H1 (cell line): Measurements from ENCODE around the gene SPPL3. TPM values are rescaled to one million over a fixed set of nuclear protein-coding genes. Genes with fewer than 3 reads are reported as not detected.

Experiments
- CTCF ChIA-PET: fragments of 300-600 bp; sonication (Branson Sonifier 250); formaldehyde crosslinking; loops from one replicate; lab custom pipeline; 2021; ENCODE audit not compliant: partially characterized antibody; lab: Charles Lee
- POLR2A ChIA-PET: fragments of 300-600 bp; sonication (Branson Sonifier 250); formaldehyde crosslinking; loops from one replicate; lab custom pipeline; 2021; ENCODE audit warnings: inconsistent platforms; ENCODE audit not compliant: partially characterized antibody; lab: Charles Lee
- DNase-seq, 2 experiments: peaks; one replicate each; pipeline versions ENCODE4 v3.0.0 to v3.0.0-alpha.2; 2010 to 2022; ENCODE audit warnings: low spot score in 2 of 2, low read depth in 1 of 2, mixed read lengths in 1 of 2
- FAIRE-seq: peaks from 2 replicates; lab custom pipeline; 2011; peaks lifted over from hg19 to GRCh38; lab: Jason Lieb, UNC
- H2AFZ ChIP-seq: 2 replicates; pipeline ENCODE4 v1.8.1; 2012; ENCODE audit warnings: low read length, inconsistent platforms
- H2AK5ac ChIP-seq: 2 replicates; pipeline ENCODE4 v1.6.1; 2013; ENCODE audit warnings: low read depth, low read length
- H2BK120ac ChIP-seq: replicated peaks from 2 replicates; pipeline ENCODE3; 2013; ENCODE audit warnings: low read depth, low read length, inconsistent platforms
- H2BK12ac ChIP-seq: 2 replicates; pipeline ENCODE4 v1.6.1; 2013; ENCODE audit warnings: low read depth, low read length
- H2BK15ac ChIP-seq: 2 replicates; pipeline ENCODE4 v1.6.1; 2013; ENCODE audit warnings: low read length
- H2BK20ac ChIP-seq: 2 replicates; pipeline ENCODE4 v1.6.1; 2013; ENCODE audit warnings: low read length
- H2BK5ac ChIP-seq: 2 replicates; pipeline ENCODE4 v1.6.1; 2013; ENCODE audit warnings: low read depth, low read length
- H3K14ac ChIP-seq: 2 replicates; pipeline ENCODE4 v1.6.1; 2013; ENCODE audit warnings: inconsistent platforms; ENCODE audit not compliant: insufficient read length
- H3K18ac ChIP-seq: 2 replicates; pipeline ENCODE4 v1.6.1; 2013; ENCODE audit warnings: low read length; ENCODE audit errors: extremely low read depth
- H3K23ac ChIP-seq: 2 replicates; pipeline ENCODE4 v1.6.1; 2013; ENCODE audit warnings: inconsistent platforms; ENCODE audit not compliant: insufficient read length
- H3K23me2 ChIP-seq: 2 replicates; pipeline ENCODE4 v1.6.1; 2013; ENCODE audit warnings: low read depth, low read length
- H3K27ac ChIP-seq: 2 replicates; pipeline ENCODE4 v1.6.1; 2011; ENCODE audit warnings: low read depth, low read length, inconsistent platforms
- H3K27me3 ChIP-seq, 4 experiments: replicated peaks in 1 of 4; 1 replicate in 1 of 4; 2 replicates in 3 of 4; pipeline versions ENCODE4 v1.6.1 to v1.8.1; 2011 to 2013; ENCODE audit warnings: low read length in 3 of 4, mild to moderate bottlenecking in 3 of 4, inconsistent platforms in 2 of 4, mixed read lengths in 2 of 4, moderate library complexity in 1 of 4; ENCODE audit not compliant: control insufficient read depth in 3 of 4, insufficient read depth in 3 of 4; ENCODE audit errors: extremely low read depth in 1 of 4
- H3K36me3 ChIP-seq, 4 experiments: 2 replicates each; pipeline versions ENCODE4 v1.6.1 to v1.8.1; 2011 to 2013; ENCODE audit warnings: mild to moderate bottlenecking in 4 of 4, low read length in 3 of 4, moderate library complexity in 2 of 4, control low read depth in 1 of 4, inconsistent platforms in 1 of 4; ENCODE audit not compliant: insufficient read depth in 4 of 4, control insufficient read depth in 2 of 4
- H3K4ac ChIP-seq: replicated peaks from 2 replicates; pipeline ENCODE3; 2013; ENCODE audit warnings: low read length, low read depth, mixed read lengths, inconsistent platforms; ENCODE audit not compliant: insufficient read length
- H3K4me1 ChIP-seq, 4 experiments: replicated peaks in 1 of 4; 1 replicate in 1 of 4; 2 replicates in 3 of 4; pipeline versions ENCODE4 v1.6.1 to v1.8.1; 2011 to 2013; ENCODE audit warnings: low read length in 3 of 4, inconsistent platforms in 2 of 4, mixed read lengths in 1 of 4; ENCODE audit not compliant: insufficient read depth in 4 of 4, control insufficient read depth in 3 of 4
- H3K4me2 ChIP-seq, 2 experiments: 2 replicates each; pipeline versions ENCODE4 v1.6.1 to v1.8.1; 2011 to 2013; ENCODE audit warnings: low read depth in 2 of 2, low read length in 2 of 2, control low read depth in 1 of 2, inconsistent platforms in 1 of 2, mild to moderate bottlenecking in 1 of 2; ENCODE audit not compliant: insufficient read depth in 1 of 2
- H3K4me3 ChIP-seq, 4 experiments: fragments of 200-600, 300-600 bp in 1 of 4; sonication (generic), shearing (Covaris generic), sonication (Bioruptor Twin) in 1 of 4; 2 replicates each; pipeline versions ENCODE4 v1.5.1 to v1.8.1; 2011 to 2016; ENCODE audit warnings: low read length in 4 of 4, low read depth in 3 of 4, control low read depth in 2 of 4, inconsistent platforms in 2 of 4, mild to moderate bottlenecking in 2 of 4, mixed read lengths in 1 of 4, moderate library complexity in 1 of 4; ENCODE audit not compliant: insufficient read depth in 2 of 4; ENCODE audit errors: extremely low read depth in 1 of 4
- H3K56ac ChIP-seq: replicated peaks from 2 replicates; pipeline ENCODE3; 2013; ENCODE audit warnings: low read depth, mild to moderate bottlenecking, mixed read lengths, low read length, inconsistent platforms; ENCODE audit not compliant: insufficient read length
- H3K79me1 ChIP-seq: 2 replicates; pipeline ENCODE4 v1.6.1; 2013; ENCODE audit warnings: low read depth, low read length, control low read depth
- H3K79me2 ChIP-seq, 2 experiments: 2 replicates each; pipeline versions ENCODE4 v1.6.1 to v1.8.1; 2012 to 2013; ENCODE audit warnings: low read length in 2 of 2, mild to moderate bottlenecking in 2 of 2, inconsistent platforms in 1 of 2; ENCODE audit not compliant: insufficient read depth in 2 of 2, control insufficient read depth in 1 of 2
- H3K9ac ChIP-seq, 4 experiments: replicated peaks in 1 of 4; 1 replicate in 1 of 4; 2 replicates in 3 of 4; pipeline versions ENCODE4 v1.6.1 to v1.8.1; 2011 to 2013; ENCODE audit warnings: low read depth in 3 of 4, low read length in 3 of 4, control low read depth in 2 of 4, mild to moderate bottlenecking in 2 of 4, moderate library complexity in 2 of 4, inconsistent platforms in 1 of 4; ENCODE audit errors: extremely low read depth in 1 of 4
- H3K9me3 ChIP-seq, 2 experiments: 2 replicates each; pipeline versions ENCODE4 v1.6.1 to v1.8.1; 2012 to 2013; ENCODE audit warnings: mild to moderate bottlenecking in 2 of 2, moderate library complexity in 2 of 2, control low read depth in 1 of 2, inconsistent platforms in 1 of 2, low read depth in 1 of 2, low read length in 1 of 2, mixed read lengths in 1 of 2; ENCODE audit not compliant: insufficient read depth in 2 of 2
- H4K20me1 ChIP-seq, 2 experiments: replicated peaks in 1 of 2; 2 replicates each; pipeline versions ENCODE3 to v1.8.1; 2011 to 2013; ENCODE audit warnings: inconsistent platforms in 2 of 2, low read length in 2 of 2, mild to moderate bottlenecking in 1 of 2; ENCODE audit not compliant: insufficient read depth in 2 of 2, control insufficient read depth in 1 of 2
- H4K5ac ChIP-seq: 2 replicates; pipeline ENCODE4 v1.6.1; 2013; ENCODE audit warnings: low read length, low read depth, mixed read lengths, inconsistent platforms; ENCODE audit not compliant: insufficient read length
- H4K8ac ChIP-seq: 2 replicates; pipeline ENCODE4 v1.8.0; 2013; ENCODE audit warnings: mild to moderate bottlenecking, moderate library complexity, low read length, inconsistent platforms; ENCODE audit not compliant: insufficient read depth; ENCODE audit errors: extremely low read depth
- H4K91ac ChIP-seq: replicated peaks from 2 replicates; pipeline ENCODE3; 2013; ENCODE audit warnings: low read length, mixed read lengths, inconsistent platforms; ENCODE audit not compliant: insufficient read length
- ASH2L ChIP-seq: fragments of 200-600, 300-600 bp; sonication (generic); IDR thresholded peaks from one replicate; pipeline ENCODE4 v1.7.1; 2017; ENCODE audit warnings: low read length
- MAFK ChIP-seq: IDR thresholded peaks from 2 replicates; pipeline ENCODE4 v1.6.1; 2012; ENCODE audit warnings: low read depth, mild to moderate bottlenecking, improper control_type of control experiment, low read length
- TAF7 ChIP-seq: optimal IDR thresholded peaks from 2 replicates; pipeline ENCODE3; 2011; ENCODE audit warnings: low read depth, mild to moderate bottlenecking, inconsistent platforms, low read length, moderate library complexity, borderline replicate concordance
- YY1 ChIP-seq: IDR thresholded peaks from 2 replicates; pipeline ENCODE4 v1.6.1; 2011; ENCODE audit warnings: low read depth, mild to moderate bottlenecking, low read length
- WGBS, 2 experiments: shearing (Covaris generic) in 1 of 2; methylation state at CpG; one replicate each; pipeline versions ENCODE4 v1.1.6 to v1.1.7; 2013 to 2015; ENCODE audit warnings: low lambda C conversion rate in 2 of 2, mixed read lengths in 2 of 2, inconsistent platforms in 1 of 2, low coverage in 1 of 2, missing lambda C conversion rate in 1 of 2; ENCODE audit not compliant: insufficient replicate concordance in 2 of 2, insufficient coverage in 1 of 2, insufficient read length in 1 of 2; ENCODE audit errors: extremely low coverage in 1 of 2, missing lambda C conversion rate in 1 of 2; 5-methylcytosine and 5-hydroxymethylcytosine counted together
- polyA plus RNA-seq, 7 experiments: library from polyadenylated mRNA; depleted of rRNA in 3 of 7; stranded (reverse) in 5 of 7; unstranded in 2 of 7; fragments of >200 nt in 5 of 7; fragments of 200-250 nt in 2 of 7; gene quantifications; 1 replicate in 5 of 7; 2 replicates in 1 of 7; 4 replicates in 1 of 7; pipeline versions ENCODE4 v1.2.1 to v1.2.3, GENCODE V29; 2011 to 2013; ENCODE audit warnings: missing spikeins in 2 of 7, mixed read lengths in 2 of 7
- total RNA-seq: library from RNA; stranded (reverse); fragmentation: NEBNext Ultra II Directional; extraction: Animal tissue kit (Norgen Biotek cat#: 25700); gene quantifications from 2 replicates; pipeline ENCODE4 v1.2.1, GENCODE V29; 2021

Gene SPPL3
- total and polyA plus RNA-seq, 2 of the 8 experiments (the other 6 are each of a cell fraction or from before 2014, with no cell fraction given), result 27.3 to 48.4 TPM

GRCh38 chr12:120847814-120848213 lies 56.3 kb downstream of the SPPL3 start:
- no peak overlapping the region for H2BK20ac ChIP-seq
- H3K9ac ChIP-seq, result no peak overlapping the region
- peaks cover 0 to 7% of the 10 kb centered on the region in 2 experiments for H4K20me1 ChIP-seq
- no peak overlapping the region for H3K4me2 ChIP-seq
- H2AFZ ChIP-seq, result no peak overlapping the region
- H4K91ac ChIP-seq, result no peak overlapping the region
- no peak overlapping the region for H3K56ac ChIP-seq
- H3K79me2 ChIP-seq, result peaks cover 0 to 26% of the 10 kb centered on the region in 2 experiments; a peak in 3 of 4 replicates
- H4K8ac ChIP-seq, result no peak overlapping the region
- H3K23ac ChIP-seq, result no peak overlapping the region
- H3K4me3 ChIP-seq, result no peak overlapping the region
- H4K5ac ChIP-seq, result no peak overlapping the region
- 88% methylated on average over 3 of the region's 3 CpGs; no CpG with 5 or more reads in 1 of the 2 experiments for WGBS, 2 experiments
- TF ChIP-seq YY1, result no peak
- no peak for TF ChIP-seq TAF7
- no peak for TF ChIP-seq ASH2L
- no peak for TF ChIP-seq MAFK
- peaks cover 8% of the 10 kb centered on the region; the same call in 1 of the 2 replicates for H3K79me1 ChIP-seq
- no peak overlapping the region for H2AK5ac ChIP-seq
- H2BK120ac ChIP-seq, result no peak overlapping the region
- DNase-seq, result no peak
- CTCF ChIA-PET, result interaction anchor here (1.3 to 2.7 kb wide), 2 partner anchors 9 to 35 kb away, joined by 3 to 8 read pairs; no protein-coding TSS in a partner anchor
- no peak overlapping the region for H3K4ac ChIP-seq
- POLR2A ChIA-PET, result interaction anchor here (0.6 to 1.0 kb wide), 3 partner anchors 10 to 17 kb away, joined by 3 to 4 read pairs (median 3); no protein-coding TSS in a partner anchor
- no peaks in the 10 kb centered on the region for H3K36me3 ChIP-seq
- H3K14ac ChIP-seq, result no peak overlapping the region
- no peaks in the 10 kb centered on the region for H3K23me2 ChIP-seq
- no peak overlapping the region for H2BK15ac ChIP-seq
- H3K27ac ChIP-seq, result no peak overlapping the region
- no peaks in the 10 kb centered on the region for H3K9me3 ChIP-seq
- no peak overlapping the region for H2BK5ac ChIP-seq
- H3K27me3 ChIP-seq, result no peaks in the 10 kb centered on the region
- no peaks in the 10 kb centered on the region; a peak in 1 of 7 replicates for H3K4me1 ChIP-seq
- no peak overlapping the region for H3K18ac ChIP-seq
- no peak for FAIRE-seq
- no peak overlapping the region for H2BK12ac ChIP-seq
